ENCODE data around the gene ITGAV.

The ITGAV gene

DNA sequence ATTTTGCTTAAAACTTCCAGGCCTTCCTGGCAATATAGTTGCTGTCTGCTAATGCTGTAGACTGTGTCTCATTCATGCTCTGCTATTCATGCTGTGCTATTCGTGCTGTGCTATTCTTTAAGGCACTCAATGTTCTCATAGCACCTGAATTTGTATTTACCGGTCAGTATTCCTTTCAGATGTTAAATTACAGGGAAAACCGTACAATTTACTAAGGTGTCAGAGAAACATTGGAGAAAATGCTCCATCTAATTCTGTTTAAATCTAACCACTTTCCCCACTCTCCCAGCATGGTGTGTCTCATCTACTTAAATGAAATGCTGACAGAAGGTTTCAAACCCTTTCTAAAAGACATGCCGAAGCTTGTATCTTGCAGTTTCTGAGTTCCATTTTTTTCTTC lies 129.0 kb downstream of the ITGAV start:
- TF ChIP-seq RAD21 (IDR thresholded peaks at IDR 0.05; ENCODE audit: low read depth) (no peak), TCF12 (IDR thresholded peaks at IDR 0.05; ENCODE audit: low read depth) (no peak), TAF1 (IDR thresholded peaks at IDR 0.05; ENCODE audit: low read depth) (no peak), FOXM1 (IDR thresholded peaks at IDR 0.05; ENCODE audit: borderline replicate concordance, low read depth) (no peak), EGR1 (IDR thresholded peaks at IDR 0.05) (no peak), CREB1 (IDR thresholded peaks at IDR 0.05; ENCODE audit: low read depth) (no peak), MAX (IDR thresholded peaks at IDR 0.05) (no peak), CEBPB (IDR thresholded peaks at IDR 0.05) (no peak)
- TF ChIP-seq, protein P1, sequence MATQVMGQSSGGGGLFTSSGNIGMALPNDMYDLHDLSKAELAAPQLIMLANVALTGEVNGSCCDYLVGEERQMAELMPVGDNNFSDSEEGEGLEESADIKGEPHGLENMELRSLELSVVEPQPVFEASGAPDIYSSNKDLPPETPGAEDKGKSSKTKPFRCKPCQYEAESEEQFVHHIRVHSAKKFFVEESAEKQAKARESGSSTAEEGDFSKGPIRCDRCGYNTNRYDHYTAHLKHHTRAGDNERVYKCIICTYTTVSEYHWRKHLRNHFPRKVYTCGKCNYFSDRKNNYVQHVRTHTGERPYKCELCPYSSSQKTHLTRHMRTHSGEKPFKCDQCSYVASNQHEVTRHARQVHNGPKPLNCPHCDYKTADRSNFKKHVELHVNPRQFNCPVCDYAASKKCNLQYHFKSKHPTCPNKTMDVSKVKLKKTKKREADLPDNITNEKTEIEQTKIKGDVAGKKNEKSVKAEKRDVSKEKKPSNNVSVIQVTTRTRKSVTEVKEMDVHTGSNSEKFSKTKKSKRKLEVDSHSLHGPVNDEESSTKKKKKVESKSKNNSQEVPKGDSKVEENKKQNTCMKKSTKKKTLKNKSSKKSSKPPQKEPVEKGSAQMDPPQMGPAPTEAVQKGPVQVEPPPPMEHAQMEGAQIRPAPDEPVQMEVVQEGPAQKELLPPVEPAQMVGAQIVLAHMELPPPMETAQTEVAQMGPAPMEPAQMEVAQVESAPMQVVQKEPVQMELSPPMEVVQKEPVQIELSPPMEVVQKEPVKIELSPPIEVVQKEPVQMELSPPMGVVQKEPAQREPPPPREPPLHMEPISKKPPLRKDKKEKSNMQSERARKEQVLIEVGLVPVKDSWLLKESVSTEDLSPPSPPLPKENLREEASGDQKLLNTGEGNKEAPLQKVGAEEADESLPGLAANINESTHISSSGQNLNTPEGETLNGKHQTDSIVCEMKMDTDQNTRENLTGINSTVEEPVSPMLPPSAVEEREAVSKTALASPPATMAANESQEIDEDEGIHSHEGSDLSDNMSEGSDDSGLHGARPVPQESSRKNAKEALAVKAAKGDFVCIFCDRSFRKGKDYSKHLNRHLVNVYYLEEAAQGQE (IDR thresholded peaks at IDR 0.05; ENCODE audit: low read depth): no peak

DNA sequence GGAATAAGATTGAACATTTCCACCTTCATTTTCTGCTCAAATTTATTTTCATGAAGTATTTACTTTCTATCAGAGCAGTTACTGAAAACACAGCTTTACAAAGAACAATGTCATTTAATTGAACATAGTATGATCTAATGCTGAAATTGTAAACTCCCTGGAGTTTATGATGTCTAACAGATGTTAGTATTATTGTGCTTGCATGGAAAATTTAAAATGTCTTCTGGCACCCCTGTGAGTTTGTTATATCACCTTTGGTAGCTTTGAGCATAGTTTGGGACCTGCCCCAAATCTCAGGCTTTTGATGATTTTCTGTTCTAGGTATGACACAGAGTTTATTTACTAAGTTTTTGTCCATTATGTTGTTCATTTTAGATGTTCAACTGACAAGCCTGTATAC lies 132.1 kb downstream of the ITGAV start:
- TF ChIP-seq MAX (IDR thresholded peaks at IDR 0.05): no peak

DNA sequence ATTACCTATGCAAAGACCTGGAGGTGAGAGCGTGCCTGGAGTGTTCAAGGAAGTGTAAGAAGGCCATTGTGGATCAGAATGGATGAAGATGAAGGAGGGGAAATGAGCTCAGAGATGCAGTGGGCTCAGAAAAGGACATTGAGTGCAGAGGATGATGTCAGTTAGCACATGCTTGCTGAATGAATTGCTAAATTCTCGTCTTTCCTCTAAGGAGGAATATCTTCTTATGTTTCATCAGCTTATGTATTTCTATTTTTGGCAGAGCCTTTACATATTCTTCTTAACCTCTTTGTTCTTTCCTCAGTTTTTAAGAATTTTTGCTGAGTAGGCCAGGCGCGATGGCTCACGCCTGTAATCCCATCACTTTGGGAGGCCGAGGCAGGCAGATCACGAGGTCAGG lies 134.9 kb downstream of the ITGAV start:
- no peak for TF ChIP-seq EGR1 (IDR thresholded peaks at IDR 0.05)
- no peak for TF ChIP-seq TCF12 (IDR thresholded peaks at IDR 0.05; ENCODE audit: low read depth)
- TF ChIP-seq TAF1 (IDR thresholded peaks at IDR 0.05; ENCODE audit: low read depth): no peak
- TF ChIP-seq, protein P1 (IDR thresholded peaks at IDR 0.05; ENCODE audit: low read depth): no peak
- no peak for TF ChIP-seq YY1 (IDR thresholded peaks at IDR 0.05; ENCODE audit: low read depth)
- no peak for TF ChIP-seq CEBPB (IDR thresholded peaks at IDR 0.05)
- TF ChIP-seq EP300 (IDR thresholded peaks at IDR 0.05; ENCODE audit: borderline replicate concordance): no peak
- no peak for TF ChIP-seq FOXM1 (IDR thresholded peaks at IDR 0.05; ENCODE audit: borderline replicate concordance, low read depth)
- no peak for TF ChIP-seq RAD21 (IDR thresholded peaks at IDR 0.05; ENCODE audit: low read depth)
- no peak for TF ChIP-seq MAX (IDR thresholded peaks at IDR 0.05)
- no peak for TF ChIP-seq CREB1 (IDR thresholded peaks at IDR 0.05; ENCODE audit: low read depth)
- no peak for TF ChIP-seq ZBTB7A (IDR thresholded peaks at IDR 0.05; ENCODE audit: low read depth)
- TF ChIP-seq TEAD4 (IDR thresholded peaks at IDR 0.05): no peak
- no peak for TF ChIP-seq NFIC (IDR thresholded peaks at IDR 0.05)
- TF ChIP-seq, protein P2, sequence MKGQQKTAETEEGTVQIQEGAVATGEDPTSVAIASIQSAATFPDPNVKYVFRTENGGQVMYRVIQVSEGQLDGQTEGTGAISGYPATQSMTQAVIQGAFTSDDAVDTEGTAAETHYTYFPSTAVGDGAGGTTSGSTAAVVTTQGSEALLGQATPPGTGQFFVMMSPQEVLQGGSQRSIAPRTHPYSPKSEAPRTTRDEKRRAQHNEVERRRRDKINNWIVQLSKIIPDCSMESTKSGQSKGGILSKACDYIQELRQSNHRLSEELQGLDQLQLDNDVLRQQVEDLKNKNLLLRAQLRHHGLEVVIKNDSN (IDR thresholded peaks at IDR 0.05): no peak

DNA sequence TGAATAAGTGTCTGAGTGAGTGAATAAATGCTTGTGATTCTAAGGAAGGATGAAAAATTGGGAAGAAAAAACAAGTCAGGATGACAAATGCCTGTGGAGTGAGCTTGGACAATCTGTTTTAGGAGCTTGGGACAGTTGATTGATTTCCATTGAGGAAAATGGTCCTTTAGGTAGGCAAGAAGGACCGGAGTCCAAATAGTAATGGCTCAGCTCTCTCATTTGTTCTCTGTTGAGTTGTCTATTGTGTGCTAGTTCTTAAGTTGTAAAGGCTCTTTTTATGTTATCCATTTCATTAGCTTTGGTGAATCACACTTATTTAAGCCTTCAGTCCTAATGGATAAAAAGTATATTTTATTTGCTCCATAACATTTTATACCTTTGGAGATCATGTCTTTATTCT lies 135.9 kb downstream of the ITGAV start:
- TF ChIP-seq YY1 (IDR thresholded peaks at IDR 0.05; ENCODE audit: low read depth): no peak
- no peak for TF ChIP-seq TAF1 (IDR thresholded peaks at IDR 0.05; ENCODE audit: low read depth)
- TF ChIP-seq TCF12 (IDR thresholded peaks at IDR 0.05; ENCODE audit: low read depth): no peak
- TF ChIP-seq RAD21 (IDR thresholded peaks at IDR 0.05; ENCODE audit: low read depth): no peak
- no peak for TF ChIP-seq EGR1 (IDR thresholded peaks at IDR 0.05)
- no peak for TF ChIP-seq ZBTB7A (IDR thresholded peaks at IDR 0.05; ENCODE audit: low read depth)
- no peak for TF ChIP-seq TEAD4 (IDR thresholded peaks at IDR 0.05)
- TF ChIP-seq CREB1 (IDR thresholded peaks at IDR 0.05; ENCODE audit: low read depth): no peak
- TF ChIP-seq, protein P2 (IDR thresholded peaks at IDR 0.05): no peak
- TF ChIP-seq MAX (IDR thresholded peaks at IDR 0.05): no peak
- TF ChIP-seq FOXM1 (IDR thresholded peaks at IDR 0.05; ENCODE audit: borderline replicate concordance, low read depth): no peak
- TF ChIP-seq, protein P1 (IDR thresholded peaks at IDR 0.05; ENCODE audit: low read depth): no peak
- no peak for TF ChIP-seq NFIC (IDR thresholded peaks at IDR 0.05)

Data from Ishikawa (cell line).